GM18861 (cell line): ENCODE results near the gene DDC.

Experiments
- ATAC-seq: cut with Tn5 transposase; IDR thresholded peaks from one replicate; pipeline ENCODE4 v1.9.1; 2021; ENCODE audit not compliant: unreplicated experiment

The DDC gene

DNA sequence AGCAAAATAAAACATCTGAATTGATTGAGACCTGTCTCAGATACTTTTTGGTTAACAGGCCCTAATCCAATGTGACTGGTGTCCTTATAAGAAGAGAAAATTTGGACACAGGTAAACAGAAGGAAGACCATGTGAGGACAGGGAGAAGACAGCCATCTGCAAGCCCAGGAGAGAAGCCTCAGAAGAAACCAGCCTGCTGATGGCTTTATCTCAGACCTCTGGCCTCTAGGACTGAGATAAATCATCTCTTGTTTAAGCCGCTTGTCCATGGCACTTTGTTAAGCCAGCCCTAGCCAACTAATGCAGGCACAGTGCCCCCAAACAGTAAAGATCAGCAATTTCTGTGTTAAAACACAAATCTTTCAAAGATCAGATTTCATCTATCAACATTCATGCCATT is 73.3 kb downstream of the DDC start:
- ATAC-seq: no peak

DNA sequence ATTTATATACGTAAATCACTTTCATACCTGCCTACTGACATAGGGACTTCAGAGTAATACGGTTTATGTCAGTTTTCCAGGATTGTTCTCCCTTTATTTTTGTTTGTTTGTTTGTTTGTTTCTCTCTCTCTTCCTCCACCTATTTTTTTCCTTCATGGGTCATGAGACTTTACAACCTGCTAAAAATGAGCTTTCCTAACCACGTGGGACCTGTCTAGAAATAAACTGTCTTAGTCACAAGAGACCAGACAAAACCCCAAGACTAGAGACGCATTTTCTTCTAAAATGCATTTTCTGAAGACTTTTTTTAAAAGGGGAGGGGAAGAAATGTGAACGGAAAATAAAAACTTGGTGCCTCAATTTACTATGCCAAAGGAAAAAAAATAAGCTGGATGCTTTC is 74.0 kb downstream of the DDC start:
- no peak for ATAC-seq

DNA sequence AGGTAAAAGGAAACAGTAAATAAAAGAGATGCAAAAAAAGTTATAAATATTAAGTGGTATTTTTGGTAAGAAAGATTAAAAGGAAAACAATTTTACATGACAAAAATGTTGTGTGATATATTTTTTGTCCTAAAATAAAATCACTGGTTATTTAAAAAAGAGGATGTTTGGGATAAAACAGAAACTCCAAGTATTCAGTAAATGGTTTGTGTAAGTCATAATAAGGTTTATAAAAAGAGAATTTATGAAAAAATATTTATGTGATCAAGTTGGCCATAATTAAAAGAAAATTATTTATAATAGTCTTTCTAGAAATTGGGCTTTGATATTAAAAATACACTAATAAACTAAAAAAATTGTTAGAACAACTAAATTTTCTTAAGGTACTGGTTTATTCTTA is 76.8 kb downstream of the DDC start:
- no peak for ATAC-seq

DNA sequence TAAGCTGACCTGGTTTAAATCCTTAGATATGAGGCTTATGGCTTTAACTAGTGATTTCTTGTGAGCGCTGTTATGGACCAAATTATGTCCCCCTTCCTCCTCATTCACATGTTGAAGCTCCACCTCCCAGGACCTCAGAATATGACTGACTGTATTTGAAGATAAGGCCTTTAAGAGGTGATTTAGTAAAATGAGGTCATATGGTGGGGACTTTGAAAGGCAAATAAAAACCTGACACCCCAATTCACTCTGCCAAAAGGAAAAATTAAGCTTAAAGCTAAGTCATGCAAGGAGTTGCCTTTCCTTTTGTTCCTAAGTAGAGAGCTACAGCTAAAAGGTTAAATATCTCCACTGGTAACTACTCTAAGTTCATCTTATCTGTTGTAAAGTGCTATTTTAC is 78.7 kb downstream of the DDC start:
- no peak for ATAC-seq

DNA sequence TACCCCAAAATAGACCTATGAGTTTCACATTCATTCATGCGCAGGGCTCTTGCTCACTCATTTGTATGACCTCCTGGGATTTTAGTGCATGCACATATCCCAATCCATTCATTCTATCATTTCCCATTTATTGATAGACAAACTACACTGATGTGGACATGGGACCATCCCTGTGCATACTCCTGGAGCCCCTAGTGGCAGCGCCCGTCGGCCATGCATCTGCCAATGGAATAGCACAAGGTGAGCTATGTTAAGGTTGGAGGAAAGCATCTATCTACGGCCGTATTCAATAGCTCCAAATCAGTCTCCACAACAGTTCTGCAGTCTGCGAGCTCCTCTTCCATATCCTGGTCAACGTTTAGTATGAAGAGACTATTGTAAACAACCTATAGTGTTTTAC is 83.3 kb downstream of the DDC start:
- no peak for ATAC-seq

DNA sequence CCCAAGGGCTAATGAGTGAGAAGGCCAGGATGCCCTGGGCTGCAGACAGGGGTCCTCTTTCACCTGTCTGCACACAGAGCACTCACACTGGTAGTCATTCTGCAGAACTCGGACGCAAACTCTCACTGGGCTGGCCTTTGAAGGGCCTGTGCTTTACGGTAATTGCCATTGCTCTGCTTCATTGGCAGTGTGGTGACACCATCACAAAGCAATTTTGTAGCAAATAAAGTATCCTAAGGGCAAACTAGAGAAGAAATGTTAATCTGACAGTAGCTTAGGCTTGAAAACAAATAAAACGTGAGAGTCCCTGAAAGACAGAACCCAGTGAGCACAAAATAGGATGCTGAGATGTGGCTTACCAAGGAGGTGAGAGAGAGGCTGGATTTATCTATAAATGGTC is 84.4 kb downstream of the DDC start:
- no peak for ATAC-seq

DNA sequence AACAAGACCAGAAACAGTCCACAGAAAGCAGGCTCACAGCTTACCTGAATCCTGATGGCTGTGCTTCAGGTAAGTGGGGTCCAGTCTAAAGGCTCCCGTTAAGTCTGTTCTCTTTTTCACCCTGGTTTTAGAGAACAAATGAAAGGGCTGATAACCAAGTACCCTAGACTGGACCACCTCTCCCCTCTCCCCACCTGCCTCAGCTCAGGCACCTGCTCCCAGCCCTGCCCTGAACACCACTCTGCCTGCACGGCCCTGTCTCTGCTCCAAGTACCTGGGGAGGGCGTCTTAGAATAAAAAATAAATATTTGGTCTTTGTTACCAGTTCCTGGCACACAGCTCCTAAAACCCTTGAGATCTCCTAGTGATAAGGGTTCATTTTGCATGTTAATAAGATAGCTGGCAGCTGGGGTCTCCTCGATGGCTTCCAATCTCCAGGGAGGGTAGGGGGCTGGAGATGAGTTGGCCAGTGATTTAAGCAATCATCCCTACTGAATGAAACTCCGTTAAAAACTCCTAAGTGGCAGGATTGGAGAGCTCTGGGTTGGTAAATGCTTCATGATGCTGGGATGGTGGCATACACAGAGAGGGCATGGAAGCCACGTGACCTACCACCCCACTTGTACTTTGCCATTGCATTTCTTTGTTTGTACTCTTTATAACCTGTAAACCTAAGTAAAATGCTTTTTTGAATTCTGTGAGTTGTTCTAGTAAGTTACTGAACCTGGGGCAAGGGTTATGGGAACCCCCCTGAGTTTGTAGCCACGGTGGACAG is 85.3 kb downstream of the DDC start:
- ATAC-seq: no peak

DNA sequence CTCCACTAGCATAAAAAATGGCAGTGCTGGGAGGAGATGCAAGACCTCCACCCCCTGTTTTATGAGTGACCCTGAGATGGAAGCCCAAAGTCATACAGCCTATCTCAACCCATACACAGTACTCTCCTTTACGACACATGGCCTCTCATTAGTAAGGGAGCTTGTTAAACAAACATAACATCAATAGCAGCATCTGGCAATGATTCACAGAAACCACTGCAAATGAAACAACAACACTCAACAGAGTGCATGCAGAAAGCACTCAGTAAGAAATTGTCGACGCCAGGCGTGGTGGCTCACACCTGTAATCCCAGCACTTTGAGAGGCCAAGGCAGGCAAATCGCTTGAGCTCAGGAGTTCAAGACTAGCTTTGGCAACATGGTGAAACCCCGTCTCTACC is 87.6 kb downstream of the DDC start:
- no peak for ATAC-seq

DNA sequence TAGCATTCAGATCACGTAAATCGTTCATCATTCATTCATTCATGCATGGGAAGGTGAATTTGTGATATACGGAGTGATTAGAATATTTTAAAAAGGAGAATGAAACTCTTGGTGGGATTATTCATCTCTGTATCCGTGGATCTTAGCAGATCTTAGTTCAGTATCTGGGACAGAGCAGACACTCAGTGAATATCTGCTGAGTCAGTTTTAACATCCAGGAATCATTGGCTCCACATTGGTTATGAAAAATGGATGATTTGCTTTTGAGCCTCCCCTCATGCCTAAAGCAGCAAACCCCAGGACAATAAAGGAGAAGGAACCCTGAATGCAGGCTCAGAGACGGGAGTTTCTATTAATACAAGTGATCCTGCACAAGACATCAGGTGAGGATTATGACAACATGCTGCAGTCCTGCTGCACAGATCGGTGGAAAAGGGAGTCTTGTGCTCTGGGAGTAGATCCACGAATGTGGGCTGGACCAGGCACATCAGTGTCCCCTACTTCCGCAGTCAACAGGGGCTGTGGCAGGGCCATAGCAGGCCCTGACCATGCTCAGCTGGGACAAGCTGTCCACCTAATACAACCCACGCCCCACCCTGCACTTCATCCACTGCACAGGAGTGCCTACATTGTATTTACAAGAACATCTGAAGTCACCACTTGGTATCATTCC is 88.1 kb downstream of the DDC start:
- ATAC-seq: no peak

DNA sequence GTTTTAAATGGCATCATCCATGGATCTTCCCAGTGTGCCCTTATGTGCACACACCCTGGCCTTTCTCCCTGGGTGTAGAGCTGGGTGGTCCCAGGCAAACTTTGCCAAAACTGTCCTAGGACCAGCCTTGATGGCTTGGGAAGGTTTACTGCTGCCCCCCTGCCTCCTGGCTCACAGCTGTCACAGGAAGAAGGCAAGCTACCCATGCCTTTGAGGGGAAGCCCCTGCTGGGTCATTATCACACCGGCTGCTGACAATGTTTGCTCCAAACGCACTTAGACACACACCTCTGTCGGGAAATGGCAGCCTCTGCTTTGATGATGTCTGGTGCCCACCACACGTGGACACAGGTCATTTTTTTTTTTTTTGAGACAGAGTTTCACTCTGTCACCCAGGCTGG is 89.9 kb downstream of the DDC start:
- peak; percentile 57 for ATAC-seq

DNA sequence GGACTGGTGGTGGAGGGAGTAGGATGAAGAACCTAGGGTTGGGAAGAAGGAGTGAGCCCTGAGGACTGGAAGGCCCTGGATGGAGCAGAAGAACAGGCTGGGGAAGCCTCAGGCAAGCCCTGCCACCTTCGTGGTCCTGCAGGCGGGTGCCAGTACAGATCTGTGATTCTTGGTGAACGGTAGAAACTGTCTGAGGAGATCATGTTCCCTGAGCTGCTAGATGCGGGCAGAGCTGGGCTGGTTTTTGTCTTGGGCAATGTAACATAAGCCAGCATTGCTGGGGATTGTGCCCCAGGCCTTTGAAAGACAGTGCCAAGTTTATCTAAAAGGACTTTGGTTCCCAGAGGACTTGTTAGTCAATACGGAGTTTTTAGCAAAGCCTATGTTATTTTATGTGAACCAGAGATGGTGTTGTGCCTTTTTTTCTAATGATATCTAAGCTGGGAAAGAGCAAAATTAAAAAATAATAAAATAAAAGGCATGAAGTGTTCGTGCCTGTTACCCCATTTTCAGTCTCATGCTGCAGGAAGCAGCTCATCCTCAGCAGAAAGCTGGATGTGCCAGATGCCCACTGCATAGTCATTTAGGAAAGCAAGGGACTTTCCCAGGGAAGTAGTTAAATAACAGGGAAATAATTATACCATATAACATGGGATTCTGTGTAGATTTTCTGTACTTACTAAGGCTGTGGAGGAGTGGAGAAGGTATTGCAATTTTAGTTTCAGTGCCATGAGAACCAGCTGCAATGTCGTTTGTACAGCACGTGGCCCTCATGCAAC is 90.6 kb downstream of the DDC start:
- ATAC-seq: no peak

DNA sequence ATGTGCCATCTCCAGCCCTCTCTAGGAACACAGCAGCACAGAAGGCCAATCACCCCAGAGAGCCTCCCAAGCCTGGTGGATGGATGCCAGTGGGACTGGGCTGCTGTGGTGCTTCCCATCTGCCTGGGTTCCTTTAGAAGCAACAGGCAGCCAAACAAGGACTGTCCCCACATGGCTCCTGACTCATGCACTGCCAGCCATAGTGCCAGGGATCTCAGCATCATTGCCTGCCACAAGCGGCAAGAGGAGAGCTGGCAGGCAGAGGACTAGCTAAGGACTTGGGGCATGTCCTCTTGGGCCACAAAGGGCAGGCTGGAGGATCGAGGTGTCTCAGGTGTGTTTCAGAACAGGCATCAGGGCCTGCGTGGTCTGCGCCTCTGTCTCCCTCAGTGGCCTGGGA is 91.7 kb downstream of the DDC start:
- no peak for ATAC-seq

DNA sequence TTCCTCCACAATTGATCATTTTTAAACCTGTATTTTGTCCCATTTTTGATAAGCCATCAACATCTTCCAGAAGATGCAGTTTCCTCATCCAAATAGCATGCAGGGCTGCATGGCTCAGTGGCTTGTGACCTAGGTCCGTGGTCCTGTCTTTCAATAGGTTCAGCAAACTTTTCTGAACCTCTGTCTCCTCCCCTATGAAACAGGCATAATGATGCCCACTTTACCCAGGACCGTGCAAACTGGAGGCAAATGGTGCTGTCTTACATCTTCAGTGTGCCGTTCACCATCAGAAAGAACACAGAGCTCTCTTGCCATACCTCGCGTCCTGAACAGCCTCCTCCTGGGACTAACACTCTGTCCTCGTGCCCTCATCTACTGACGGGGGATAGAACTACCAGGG is 92.8 kb downstream of the DDC start:
- ATAC-seq: no peak

DNA sequence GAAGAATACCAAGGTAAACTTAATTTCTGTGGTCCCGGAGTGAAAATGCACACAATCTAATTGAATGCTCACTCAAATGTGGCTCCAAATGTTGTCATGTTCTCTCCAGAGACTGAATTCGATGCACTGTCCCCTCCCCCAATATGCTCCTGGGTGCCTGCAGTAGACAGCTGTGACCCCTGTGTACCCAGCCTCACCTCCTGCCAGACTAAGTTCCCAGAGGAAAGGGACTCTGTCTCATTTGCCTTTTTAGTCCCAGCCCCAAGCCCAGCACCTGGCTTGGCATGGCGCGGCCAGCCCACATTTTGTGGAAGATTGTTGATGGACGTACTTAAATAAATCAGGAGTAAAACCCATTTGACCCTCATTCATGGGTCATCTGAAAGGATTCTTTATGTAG is 93.2 kb downstream of the DDC start:
- no peak for ATAC-seq

DNA sequence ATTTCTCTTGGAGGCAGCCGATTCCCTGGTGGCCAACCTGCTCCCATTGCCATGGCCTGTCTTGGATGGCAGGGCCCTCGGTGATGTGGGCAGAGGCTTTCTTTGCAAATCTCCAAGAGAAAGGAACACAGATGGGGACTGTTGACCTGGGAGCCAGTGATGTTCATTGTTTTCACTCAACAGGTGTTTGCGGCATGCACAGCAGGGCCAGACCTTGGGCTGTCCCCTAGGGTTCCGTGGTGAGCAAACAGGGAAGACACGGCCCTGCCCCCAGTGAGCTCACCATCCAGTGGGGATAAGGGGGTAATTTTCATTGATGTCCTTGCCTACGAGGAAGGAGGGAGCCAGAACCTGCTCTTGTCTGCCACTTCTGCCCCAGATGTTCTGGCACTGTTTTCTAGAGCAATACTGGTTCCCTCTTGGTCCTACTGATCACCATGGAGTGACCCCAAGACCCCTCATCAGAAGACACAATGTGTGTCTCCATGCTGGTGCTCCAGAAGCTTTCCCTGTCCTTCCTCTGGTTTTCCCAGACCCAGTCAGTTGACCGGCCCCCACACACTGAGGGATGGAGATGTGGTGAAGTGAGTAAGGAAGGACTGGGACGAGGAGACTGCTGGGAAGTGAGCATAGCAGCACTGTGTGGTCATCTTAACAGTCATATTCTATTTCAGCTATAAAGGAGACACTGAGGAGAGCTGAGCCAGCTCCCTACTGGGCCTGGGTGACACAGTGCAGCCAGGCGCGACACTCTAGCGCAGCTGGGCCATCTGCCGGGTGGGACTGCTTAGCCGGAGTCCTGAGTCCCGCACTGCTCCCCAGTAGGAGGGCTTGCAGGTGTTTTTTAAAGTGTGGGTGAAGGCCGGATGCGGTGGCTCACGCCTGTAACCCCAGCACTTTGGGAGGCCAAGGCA is 94.7 kb downstream of the DDC start:
- no peak for ATAC-seq

DNA sequence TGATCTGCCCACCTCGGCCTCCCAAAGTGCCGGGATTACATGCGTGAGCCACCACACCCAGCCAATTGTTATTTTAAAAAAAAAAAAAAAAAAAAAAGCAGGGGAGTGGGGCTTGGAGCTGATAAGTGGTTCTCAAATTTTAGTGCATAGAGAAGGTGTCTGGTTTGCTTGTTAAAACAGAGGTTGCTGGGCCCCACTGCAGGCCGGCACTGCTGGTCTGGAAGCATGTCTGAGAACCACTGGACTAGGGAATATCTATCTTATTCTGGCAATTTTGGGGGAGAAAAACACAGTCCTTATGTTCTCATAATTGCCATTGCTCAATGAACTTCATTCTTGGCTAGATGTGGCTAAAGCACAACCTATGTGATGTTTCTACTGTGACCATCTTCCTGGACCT is 96.0 kb downstream of the DDC start:
- ATAC-seq: no peak

DNA sequence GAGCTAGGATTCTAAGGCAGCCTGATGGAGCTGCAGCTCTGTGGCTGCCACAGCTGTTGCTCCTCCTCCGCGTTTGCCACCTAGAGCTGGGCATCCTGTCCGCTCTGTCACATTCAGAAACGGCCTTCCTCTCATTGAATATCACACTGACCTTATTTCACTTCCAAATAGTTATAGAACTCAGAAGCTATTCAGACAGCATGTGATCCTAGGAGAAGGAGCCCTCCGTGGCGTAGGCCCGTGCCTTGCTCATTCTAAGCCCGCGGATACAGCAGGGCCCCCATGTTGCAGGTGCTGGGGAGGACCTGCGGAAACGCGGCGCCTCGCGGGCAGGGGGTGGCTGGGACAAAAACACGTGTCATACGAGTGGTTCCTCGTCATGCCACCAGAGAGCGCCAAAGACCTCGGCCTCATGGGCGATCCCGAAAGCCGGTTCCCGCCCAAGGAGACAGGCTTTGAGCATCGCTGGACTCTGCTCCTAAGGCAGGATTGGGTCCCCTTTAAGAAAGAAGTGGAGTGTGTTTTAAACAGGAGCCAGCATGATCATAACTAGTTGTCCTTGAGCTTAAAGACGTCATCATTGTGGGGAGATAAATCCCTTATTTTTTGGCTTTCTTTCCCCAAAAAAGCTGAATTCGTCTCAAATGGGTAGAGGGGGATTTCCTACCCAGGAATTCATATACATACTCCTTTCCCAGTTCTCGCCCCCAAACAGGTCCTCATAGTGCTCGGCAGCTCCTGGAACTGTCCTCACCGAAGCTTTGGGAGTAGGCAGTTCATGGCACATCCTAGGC is 97.2 kb downstream of the DDC start:
- peak; percentile 78 for ATAC-seq

DNA sequence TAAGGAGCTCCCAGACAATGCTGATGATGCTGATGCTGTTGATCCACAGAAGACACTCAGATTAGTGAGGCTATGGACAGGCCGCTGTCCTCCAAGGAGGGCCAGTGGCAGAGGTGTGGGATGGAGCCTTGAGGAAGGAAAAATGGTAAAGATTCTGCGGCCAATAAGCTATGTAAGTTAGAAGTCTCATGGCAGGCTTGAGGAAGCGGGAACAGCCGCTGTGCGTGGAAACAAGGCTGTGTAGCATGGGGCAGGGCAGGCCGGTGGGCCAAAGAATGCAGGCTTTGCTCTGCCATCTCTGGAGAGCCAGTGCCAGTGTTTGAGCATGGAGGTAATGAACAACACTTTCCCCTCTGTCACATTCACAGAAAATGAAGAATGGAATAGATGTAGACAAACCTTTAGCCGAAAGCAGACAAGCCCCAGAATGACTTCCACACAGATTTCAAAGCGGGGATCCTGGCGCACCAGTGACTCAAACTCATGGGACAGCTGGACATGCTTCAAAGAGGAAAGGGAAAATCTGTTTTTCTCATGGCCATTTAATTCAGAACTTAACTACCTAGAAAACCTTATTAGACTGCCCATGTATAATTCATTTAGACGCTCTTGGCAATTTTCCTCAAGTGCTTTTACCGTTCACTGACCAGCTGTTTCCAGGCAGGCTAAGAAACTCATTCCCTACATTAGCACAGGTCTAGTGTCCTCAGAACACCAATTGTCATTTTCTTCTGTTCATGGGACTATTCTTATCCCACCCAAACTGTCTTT is 98.2 kb downstream of the DDC start:
- ATAC-seq: no peak

DNA sequence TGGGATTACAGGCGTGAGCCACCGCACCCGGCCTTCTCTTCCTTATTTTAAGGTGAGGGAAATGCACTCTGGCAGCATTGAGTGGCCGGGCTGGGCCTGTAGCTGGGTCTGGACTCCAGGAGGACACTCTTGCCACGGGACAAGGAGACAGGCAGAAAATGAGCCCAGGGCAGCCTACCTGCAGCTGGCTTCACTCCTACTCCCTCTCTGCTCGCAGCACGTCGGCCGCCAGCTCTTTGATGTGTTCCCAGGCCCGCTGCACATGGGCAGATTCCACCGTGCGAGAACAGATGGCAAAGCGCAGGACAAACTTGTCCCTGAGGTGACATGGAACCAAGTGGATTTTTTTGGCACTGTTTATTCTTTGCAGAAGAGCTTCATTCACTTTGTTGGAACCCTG is 102.2 kb downstream of the DDC start:
- ATAC-seq: no peak

DNA sequence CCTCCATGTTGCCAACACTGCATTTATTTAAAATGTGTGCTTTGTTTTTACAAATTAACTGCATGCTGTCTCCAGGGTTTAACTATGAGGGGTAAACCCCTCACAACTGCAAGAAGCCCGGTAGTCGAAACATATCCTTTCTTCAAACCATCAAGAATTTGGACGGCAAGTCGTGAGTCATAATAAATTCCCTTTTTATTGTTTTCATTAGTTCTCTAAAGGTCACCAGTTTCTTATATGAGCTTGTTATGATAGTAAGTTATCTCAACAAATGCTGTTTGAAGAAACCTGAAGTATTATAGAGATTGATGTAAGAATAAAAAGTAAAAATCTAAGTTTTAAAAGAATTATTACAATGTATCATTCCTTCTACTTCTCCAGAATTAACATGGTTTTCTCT is 102.8 kb downstream of the DDC start:
- no peak for ATAC-seq
